HEK293 (cell line): Measurements from ENCODE around the gene TMEM130.

Source experiments
- CTCF ChIA-PET: fragments of 350-600 bp; formaldehyde crosslinking; extraction: SDS; loops from one replicate; lab custom pipeline; 2021; ENCODE audit warnings: antibody characterized with exemption; lab: Yijun Ruan, JAX
- POLR2A ChIA-PET: fragments of 300-600 bp; formaldehyde crosslinking; extraction: SDS; loops from one replicate; lab custom pipeline; 2020; ENCODE audit warnings: antibody characterized with exemption, inconsistent platforms; lab: Yijun Ruan, JAX
- H3K27ac ChIP-seq: fragments of 200-500 bp; sonication (Bioruptor generic); 2 replicates; pipeline ENCODE4 v1.5.1; 2014; ENCODE audit warnings: low read depth, low read length, control low read depth, inconsistent platforms; ENCODE audit errors: extremely low read depth
- H3K36me3 ChIP-seq, 2 experiments: fragments of 200-500 bp in 1 of 2; sonication (Bioruptor generic) in 1 of 2; 1 replicate in 1 of 2; 2 replicates in 1 of 2; pipeline ENCODE4 v1.5.1; 2014 to 2017; ENCODE audit warnings: inconsistent platforms in 2 of 2, low read length in 2 of 2; ENCODE audit not compliant: control insufficient read depth in 2 of 2, insufficient read depth in 1 of 2
- H3K4me1 ChIP-seq: fragments of 200-500 bp; sonication (Bioruptor generic); 2 replicates; pipeline ENCODE4 v1.5.1; 2014; ENCODE audit warnings: mild to moderate bottlenecking, low read length, inconsistent platforms; ENCODE audit not compliant: control insufficient read depth, insufficient read depth
- H3K4me3 ChIP-seq: 2 replicates; pipeline ENCODE4 v1.5.1; 2011; ENCODE audit warnings: low read depth, mild to moderate bottlenecking, control low read depth, low read length, moderate library complexity
- H3K9me3 ChIP-seq: fragments of 200-500 bp; sonication (Bioruptor generic); 2 replicates; pipeline ENCODE4 v1.5.1; 2014; ENCODE audit warnings: low read depth, low read length, inconsistent platforms; ENCODE audit not compliant: control insufficient read depth, insufficient read depth
- EGR2 ChIP-seq: fragments of 450-650 bp; formaldehyde crosslinking; IDR thresholded peaks from 2 replicates; pipeline ENCODE4 v1.5.1; 2016; ENCODE audit warnings: low read depth, missing biosample characterization, missing genetic modification characterization
- HIC1 ChIP-seq: fragments of 450-650 bp; formaldehyde crosslinking; IDR thresholded peaks from 2 replicates; pipeline ENCODE4 v1.5.1; 2016; ENCODE audit warnings: missing biosample characterization, missing genetic modification characterization
- MYNN ChIP-seq: fragments of 450-650 bp; formaldehyde crosslinking; IDR thresholded peaks from 2 replicates; pipeline ENCODE4 v1.5.1; 2016; ENCODE audit warnings: missing biosample characterization, missing genetic modification characterization, borderline replicate concordance
- OVOL3 ChIP-seq: fragments of 450-650 bp; formaldehyde crosslinking; IDR thresholded peaks from 2 replicates; pipeline ENCODE4 v1.5.1; 2016; ENCODE audit warnings: missing biosample characterization, missing genetic modification characterization
- PATZ1 ChIP-seq: fragments of 450-650 bp; formaldehyde crosslinking; IDR thresholded peaks from 2 replicates; pipeline ENCODE4 v1.5.1; 2016; ENCODE audit warnings: missing biosample characterization, missing genetic modification characterization
- SCRT2 ChIP-seq: fragments of 450-650 bp; formaldehyde crosslinking; IDR thresholded peaks from 2 replicates; pipeline ENCODE4 v1.5.1; 2016; ENCODE audit warnings: missing biosample characterization, missing genetic modification characterization
- SP3 ChIP-seq: fragments of 450-650 bp; formaldehyde crosslinking; IDR thresholded peaks from 2 replicates; pipeline ENCODE4 v1.5.1; 2016; ENCODE audit warnings: missing biosample characterization, missing genetic modification characterization
- ZBTB48 ChIP-seq: fragments of 450-650 bp; formaldehyde crosslinking; IDR thresholded peaks from 2 replicates; pipeline ENCODE4 v1.5.1; 2016; ENCODE audit warnings: missing biosample characterization, missing genetic modification characterization
- ZBTB8A ChIP-seq: fragments of 450-650 bp; formaldehyde crosslinking; IDR thresholded peaks from 2 replicates; pipeline ENCODE4 v1.5.1; 2016; ENCODE audit warnings: missing biosample characterization, missing genetic modification characterization
- ZEB2 ChIP-seq: fragments of 450-650 bp; formaldehyde crosslinking; IDR thresholded peaks from 2 replicates; pipeline ENCODE4 v1.5.1; 2016; ENCODE audit warnings: missing biosample characterization, missing genetic modification characterization
- ZNF175 ChIP-seq: fragments of 450-650 bp; formaldehyde crosslinking; IDR thresholded peaks from 2 replicates; pipeline ENCODE4 v1.5.1; 2016; ENCODE audit warnings: missing biosample characterization, missing genetic modification characterization
- ZNF324 ChIP-seq: fragments of 450-650 bp; formaldehyde crosslinking; IDR thresholded peaks from 2 replicates; pipeline ENCODE4 v1.5.1; 2016; ENCODE audit warnings: missing biosample characterization, missing genetic modification characterization
- ZNF335 ChIP-seq: fragments of 450-650 bp; formaldehyde crosslinking; conservative IDR thresholded peaks from 2 replicates; pipeline ENCODE4 v1.5.1; 2016; ENCODE audit warnings: missing biosample characterization, missing genetic modification characterization
- ZNF341 ChIP-seq: fragments of 450-650 bp; formaldehyde crosslinking; IDR thresholded peaks from 2 replicates; pipeline ENCODE4; 2016; ENCODE audit warnings: low read depth, missing biosample characterization, missing genetic modification characterization
- ZNF518A ChIP-seq: fragments of 450-650 bp; formaldehyde crosslinking; conservative IDR thresholded peaks from 2 replicates; pipeline ENCODE4 v1.5.1; 2016; ENCODE audit warnings: low read depth, missing biosample characterization, missing genetic modification characterization
- ZNF521 ChIP-seq: fragments of 450-650 bp; formaldehyde crosslinking; IDR thresholded peaks from 2 replicates; pipeline ENCODE4 v1.5.1; 2017; ENCODE audit warnings: missing biosample characterization, mild to moderate bottlenecking, missing genetic modification characterization
- ZNF544 ChIP-seq: fragments of 450-650 bp; formaldehyde crosslinking; IDR thresholded peaks from 2 replicates; pipeline ENCODE4 v1.5.0; 2017; ENCODE audit warnings: missing biosample characterization, missing genetic modification characterization
- ZNF621 ChIP-seq: fragments of 450-650 bp; formaldehyde crosslinking; IDR thresholded peaks from 2 replicates; pipeline ENCODE4 v1.5.1; 2017; ENCODE audit warnings: missing biosample characterization, missing genetic modification characterization
- ZNF660 ChIP-seq: fragments of 450-650 bp; IDR thresholded peaks from 2 replicates; pipeline ENCODE4 v1.5.1; 2018; ENCODE audit warnings: missing biosample characterization, mild to moderate bottlenecking, missing genetic modification characterization
- TF ChIP-seq, protein P1 (sequence below): fragments of 450-650 bp; formaldehyde crosslinking; IDR thresholded peaks from 2 replicates; pipeline ENCODE4 v1.5.1; 2016; ENCODE audit warnings: missing biosample characterization, missing genetic modification characterization
- TF ChIP-seq, protein P2 (sequence below): fragments of 450-650 bp; formaldehyde crosslinking; IDR thresholded peaks from 2 replicates; pipeline ENCODE4 v1.5.1; 2016; ENCODE audit warnings: missing biosample characterization, missing genetic modification characterization

The TMEM130 gene

GRCh38 chr7:98837630-98837972 lies 32.2 kb downstream of the TMEM130 start:
- ChIA-PET POLR2A (no interaction called here), CTCF (interaction anchor here (0.6 to 3.2 kb wide), 14 partner anchors 10 to 419 kb away, joined by 3 to 26 read pairs (median 9); partner anchors contain the start of gene TRRAP)
- peak overlapping the region; percentile 85 for H3K27ac ChIP-seq
- no peak overlapping the region for H3K4me3 ChIP-seq
- no peaks in the 10 kb centered on the region for H3K36me3 ChIP-seq
- no peaks in the 10 kb centered on the region for H3K9me3 ChIP-seq
- H3K4me1 ChIP-seq, result peaks cover 13% of the 10 kb centered on the region; the same call in 1 of the 2 replicates
- 0 out of 2 replicates have a peak, but pooled peaks have one; percentile 46 for TF ChIP-seq ZNF324 (tag by site-specific recombination)
- TF ChIP-seq ZBTB8A (tag by site-specific recombination), result peak; percentile 24; the same call in 1 of the 2 replicates
- TF ChIP-seq, protein P1, sequence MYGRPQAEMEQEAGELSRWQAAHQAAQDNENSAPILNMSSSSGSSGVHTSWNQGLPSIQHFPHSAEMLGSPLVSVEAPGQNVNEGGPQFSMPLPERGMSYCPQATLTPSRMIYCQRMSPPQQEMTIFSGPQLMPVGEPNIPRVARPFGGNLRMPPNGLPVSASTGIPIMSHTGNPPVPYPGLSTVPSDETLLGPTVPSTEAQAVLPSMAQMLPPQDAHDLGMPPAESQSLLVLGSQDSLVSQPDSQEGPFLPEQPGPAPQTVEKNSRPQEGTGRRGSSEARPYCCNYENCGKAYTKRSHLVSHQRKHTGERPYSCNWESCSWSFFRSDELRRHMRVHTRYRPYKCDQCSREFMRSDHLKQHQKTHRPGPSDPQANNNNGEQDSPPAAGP, result peak; percentile 79; the same call in 1 of the 2 replicates
- TF ChIP-seq ZNF335 (tag by site-specific recombination), result peak; percentile 94
- TF ChIP-seq ZNF518A (tag by site-specific recombination), result 0 out of 2 replicates have a peak, but pooled peaks have one; percentile 3
- 0 out of 2 replicates have a peak, but pooled peaks have one; percentile 17 for TF ChIP-seq OVOL3 (tag by site-specific recombination)
- TF ChIP-seq ZNF544 (tag by site-specific recombination), result no peak
- no peak for TF ChIP-seq ZNF175 (tag by site-specific recombination)
- TF ChIP-seq SCRT2 (tag by site-specific recombination), result peak; percentile 49; the same call in 1 of the 2 replicates
- no peak for TF ChIP-seq SP3 (tag by site-specific recombination)

GRCh38 chr7:98836811-98837629 lies 32.8 kb downstream of the TMEM130 start:
- H3K4me1 ChIP-seq, result peaks cover 13% of the 10 kb centered on the region; the same call in 1 of the 2 replicates
- H3K9me3 ChIP-seq, result no peaks in the 10 kb centered on the region
- no peak overlapping the region for H3K4me3 ChIP-seq
- ChIA-PET POLR2A (interaction anchor here (0.9 kb wide), 1 partner anchor 54 kb away, joined by 6 read pairs; no protein-coding TSS in a partner anchor), CTCF (interaction anchor here (0.5 to 3.2 kb wide), 28 partner anchors 10 to 823 kb away, joined by 3 to 26 read pairs (median 4); partner anchors contain the start of gene TRRAP)
- H3K27ac ChIP-seq, result peak overlapping the region; percentile 85
- no peaks in the 10 kb centered on the region for H3K36me3 ChIP-seq
- TF ChIP-seq, protein P2, sequence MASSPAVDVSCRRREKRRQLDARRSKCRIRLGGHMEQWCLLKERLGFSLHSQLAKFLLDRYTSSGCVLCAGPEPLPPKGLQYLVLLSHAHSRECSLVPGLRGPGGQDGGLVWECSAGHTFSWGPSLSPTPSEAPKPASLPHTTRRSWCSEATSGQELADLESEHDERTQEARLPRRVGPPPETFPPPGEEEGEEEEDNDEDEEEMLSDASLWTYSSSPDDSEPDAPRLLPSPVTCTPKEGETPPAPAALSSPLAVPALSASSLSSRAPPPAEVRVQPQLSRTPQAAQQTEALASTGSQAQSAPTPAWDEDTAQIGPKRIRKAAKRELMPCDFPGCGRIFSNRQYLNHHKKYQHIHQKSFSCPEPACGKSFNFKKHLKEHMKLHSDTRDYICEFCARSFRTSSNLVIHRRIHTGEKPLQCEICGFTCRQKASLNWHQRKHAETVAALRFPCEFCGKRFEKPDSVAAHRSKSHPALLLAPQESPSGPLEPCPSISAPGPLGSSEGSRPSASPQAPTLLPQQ (tag by site-specific recombination), result peak; percentile 100
- TF ChIP-seq ZNF341 (tag by site-specific recombination) (no peak), MYNN (peak; percentile 87), HIC1 (tag by site-specific recombination) (peak; percentile 53; the same call in 1 of the 2 replicates), ZBTB48 (peak; percentile 79), SCRT2 (tag by site-specific recombination) (no peak), ZNF660 (tag by site-specific recombination) (peak; percentile 77; the same call in 1 of the 2 replicates), ZNF521 (tag by site-specific recombination) (no peak), ZNF621 (tag by site-specific recombination) (no peak), ZEB2 (tag by site-specific recombination) (peak; percentile 83), PATZ1 (tag by site-specific recombination) (peak; percentile 93), EGR2 (tag by site-specific recombination) (peak; percentile 25; the same call in 1 of the 2 replicates)
